SU-DHL-6 (cell line): ENCODE results near the gene ACSF3.

Experiments used
- H2AFZ ChIP-seq: fragments of 200-600 bp; sonication (generic); 2 replicates; pipeline ENCODE4 v1.6.1; 2014; ENCODE audit warnings: low read depth, mild to moderate bottlenecking, moderate library complexity, mixed read lengths, antibody characterized with exemption, low read length; ENCODE audit not compliant: severe bottlenecking
- H3F3A ChIP-seq: fragments of 200-600 bp; shearing (Covaris generic); 2 replicates; pipeline ENCODE4 v1.6.0; 2016; ENCODE audit warnings: antibody characterized with exemption, mild to moderate bottlenecking; ENCODE audit not compliant: insufficient read depth
- H3K27ac ChIP-seq: fragments of 200-600 bp; sonication (generic); 2 replicates; pipeline ENCODE4 v1.5.1; 2016; ENCODE audit warnings: low read depth, mild to moderate bottlenecking, low read length, moderate library complexity, mixed read lengths
- H3K27me3 ChIP-seq: fragments of 200-600 bp; sonication (generic), shearing (Covaris generic); 2 replicates; pipeline ENCODE4 v1.6.0; 2014; ENCODE audit warnings: mild to moderate bottlenecking, low read length
- H3K36me3 ChIP-seq: fragments of 200-600 bp; sonication (generic); 2 replicates; pipeline ENCODE4 v1.6.1; 2014; ENCODE audit warnings: mild to moderate bottlenecking, low read length, mixed read lengths
- H3K4me2 ChIP-seq: fragments of 300-600, 200-600 bp; shearing (Covaris generic), sonication (generic); 2 replicates; pipeline ENCODE4 v1.6.0; 2014; ENCODE audit warnings: low read length, low read depth, mild to moderate bottlenecking; ENCODE audit not compliant: poor library complexity, severe bottlenecking
- H3K4me3 ChIP-seq: fragments of 200-600 bp; sonication (generic); 2 replicates; pipeline ENCODE4 v1.5.1; 2014; ENCODE audit warnings: antibody characterized with exemption, low read length, mild to moderate bottlenecking, mixed read lengths; ENCODE audit not compliant: insufficient read depth, poor library complexity, severe bottlenecking
- H3K79me2 ChIP-seq: fragments of 200-600 bp; sonication (generic); 2 replicates; pipeline ENCODE4 v1.6.1; 2014; ENCODE audit warnings: mild to moderate bottlenecking, low read length, moderate library complexity; ENCODE audit not compliant: insufficient read depth
- H3K9ac ChIP-seq: fragments of 200-600 bp; sonication (generic); 2 replicates; pipeline ENCODE4 v1.7.0; 2014; ENCODE audit warnings: mild to moderate bottlenecking, low read length
- H3K9me2 ChIP-seq: fragments of 200-600 bp; sonication (generic); replicated peaks from 2 replicates; pipeline ENCODE4 v1.6.1; 2014; ENCODE audit warnings: low read length; ENCODE audit not compliant: insufficient read depth
- H3K9me3 ChIP-seq: fragments of 200-600 bp; sonication (generic); 2 replicates; pipeline ENCODE4 v1.6.1; 2014; ENCODE audit warnings: low read length, mixed read lengths; ENCODE audit not compliant: insufficient read depth
- H4K20me1 ChIP-seq: fragments of 200-600 bp; sonication (generic); 2 replicates; pipeline ENCODE4 v1.6.1; 2014; ENCODE audit warnings: low read depth, mild to moderate bottlenecking, antibody characterized with exemption, low read length, moderate library complexity, mixed read lengths
- EZH2phosphoT487 ChIP-seq: fragments of 200-600 bp; sonication (generic), shearing (Covaris generic); conservative IDR thresholded peaks from 2 replicates; pipeline ENCODE4 v1.6.1; 2018; ENCODE audit warnings: mild to moderate bottlenecking, antibody characterized with exemption, low read length, moderate library complexity, mixed read lengths
- TF ChIP-seq, protein P1 (sequence below): fragments of 200-600 bp; sonication (generic); IDR thresholded peaks from one replicate; pipeline ENCODE4 v1.5.1; 2017; ENCODE audit warnings: antibody characterized with exemption, mild to moderate bottlenecking, low read length, moderate library complexity; ENCODE audit not compliant: insufficient read depth, poor library complexity, severe bottlenecking

The ACSF3 gene

DNA sequence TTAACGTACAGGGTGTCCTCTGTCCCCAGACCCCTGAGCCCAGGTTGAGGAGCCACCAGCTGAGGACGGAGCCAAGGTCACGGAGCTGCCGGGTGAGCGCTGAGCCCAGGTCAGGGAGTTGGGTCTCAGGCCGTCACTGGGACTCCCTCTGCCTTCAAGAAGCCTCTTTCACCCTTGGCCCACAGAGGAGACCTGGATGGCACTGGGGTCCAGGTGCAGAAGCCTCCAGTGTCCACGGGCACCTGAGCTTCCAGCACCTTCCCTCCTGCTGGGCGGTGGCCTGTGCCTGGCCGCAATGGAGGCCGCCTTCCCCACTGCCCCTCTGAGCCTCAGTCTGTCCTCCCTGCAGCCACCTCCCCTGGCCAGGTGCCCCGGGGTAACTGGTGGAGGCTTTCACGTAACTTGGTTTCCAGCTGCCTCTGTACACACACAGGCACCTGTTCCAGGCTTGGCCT is 46.3 kb downstream of the ACSF3 start:
- TF ChIP-seq EZH2phosphoT487: no peak
- no peaks in the 10 kb centered on the region for H3F3A ChIP-seq
- no peaks in the 10 kb centered on the region for H3K9me2 ChIP-seq
- H4K20me1 ChIP-seq: no peaks in the 10 kb centered on the region
- no peak overlapping the region for H3K9ac ChIP-seq
- H2AFZ ChIP-seq: no peak overlapping the region
- H3K36me3 ChIP-seq: peaks cover 2% of the 10 kb centered on the region; the same call in 1 of the 2 replicates
- H3K79me2 ChIP-seq: no peaks in the 10 kb centered on the region
- no peaks in the 10 kb centered on the region for H3K9me3 ChIP-seq
- H3K27ac ChIP-seq: no peak overlapping the region
- H3K27me3 ChIP-seq: no peaks in the 10 kb centered on the region
- H3K4me3 ChIP-seq: no peak overlapping the region
- no peak overlapping the region for H3K4me2 ChIP-seq

- Histone ChIP-seq H3K36me3 (peaks cover 3% of the 10 kb centered on the region; the same call in 1 of the 2 replicates), H3K79me2 (no peaks in the 10 kb centered on the region), H3K9ac (no peak overlapping the region), H3K9me3 (no peaks in the 10 kb centered on the region), H3K9me2 (no peaks in the 10 kb centered on the region), H4K20me1 (no peaks in the 10 kb centered on the region), H3K27ac (no peak overlapping the region), H3F3A (no peaks in the 10 kb centered on the region), H2AFZ (no peak overlapping the region), H3K4me3 (no peak overlapping the region), H3K4me2 (no peak overlapping the region), H3K27me3 (no peaks in the 10 kb centered on the region)
- no peak for TF ChIP-seq EZH2phosphoT487
- TF ChIP-seq, protein P1, sequence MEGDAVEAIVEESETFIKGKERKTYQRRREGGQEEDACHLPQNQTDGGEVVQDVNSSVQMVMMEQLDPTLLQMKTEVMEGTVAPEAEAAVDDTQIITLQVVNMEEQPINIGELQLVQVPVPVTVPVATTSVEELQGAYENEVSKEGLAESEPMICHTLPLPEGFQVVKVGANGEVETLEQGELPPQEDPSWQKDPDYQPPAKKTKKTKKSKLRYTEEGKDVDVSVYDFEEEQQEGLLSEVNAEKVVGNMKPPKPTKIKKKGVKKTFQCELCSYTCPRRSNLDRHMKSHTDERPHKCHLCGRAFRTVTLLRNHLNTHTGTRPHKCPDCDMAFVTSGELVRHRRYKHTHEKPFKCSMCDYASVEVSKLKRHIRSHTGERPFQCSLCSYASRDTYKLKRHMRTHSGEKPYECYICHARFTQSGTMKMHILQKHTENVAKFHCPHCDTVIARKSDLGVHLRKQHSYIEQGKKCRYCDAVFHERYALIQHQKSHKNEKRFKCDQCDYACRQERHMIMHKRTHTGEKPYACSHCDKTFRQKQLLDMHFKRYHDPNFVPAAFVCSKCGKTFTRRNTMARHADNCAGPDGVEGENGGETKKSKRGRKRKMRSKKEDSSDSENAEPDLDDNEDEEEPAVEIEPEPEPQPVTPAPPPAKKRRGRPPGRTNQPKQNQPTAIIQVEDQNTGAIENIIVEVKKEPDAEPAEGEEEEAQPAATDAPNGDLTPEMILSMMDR: no peak
Observed at GRCh38 chr16:89140401-89140800, 46.7 kb downstream of the ACSF3 start.

- no peak overlapping the region for H3K4me3 ChIP-seq
- TF ChIP-seq, protein P1: no peak
- no peak for TF ChIP-seq EZH2phosphoT487
- H3K9me3 ChIP-seq: no peaks in the 10 kb centered on the region
- H3K79me2 ChIP-seq: no peaks in the 10 kb centered on the region
- no peaks in the 10 kb centered on the region for H3K9me2 ChIP-seq
- no peak overlapping the region for H2AFZ ChIP-seq
- no peaks in the 10 kb centered on the region for H3F3A ChIP-seq
- H3K36me3 ChIP-seq: peaks cover 11% of the 10 kb centered on the region
- H3K27me3 ChIP-seq: no peaks in the 10 kb centered on the region
- H4K20me1 ChIP-seq: no peaks in the 10 kb centered on the region
- H3K4me2 ChIP-seq: no peak overlapping the region
- no peak overlapping the region for H3K27ac ChIP-seq
- H3K9ac ChIP-seq: no peak overlapping the region
Observed at GRCh38 chr16:89140981-89141883, 47.6 kb downstream of the ACSF3 start.

DNA sequence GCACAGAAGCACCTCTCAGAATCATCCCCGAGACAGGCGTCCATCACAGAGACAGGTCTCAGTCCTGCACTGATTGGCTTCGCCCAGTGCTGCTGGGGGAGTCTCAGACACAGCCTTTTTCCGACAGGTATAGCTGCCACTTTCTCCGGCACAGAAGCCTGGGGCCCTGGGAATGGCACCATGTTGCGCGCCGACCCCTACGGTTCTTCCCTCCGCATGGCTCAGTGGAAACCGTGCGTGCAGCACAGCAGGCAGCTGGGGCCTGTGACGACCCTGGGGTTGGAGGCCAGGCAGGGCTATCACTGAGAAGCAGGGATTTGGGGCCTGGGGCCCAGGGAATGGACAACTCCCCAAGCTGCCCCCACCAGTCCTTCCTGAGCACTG is 48.2 kb downstream of the ACSF3 start:
- TF ChIP-seq EZH2phosphoT487: no peak
- TF ChIP-seq, protein P1: no peak
- Histone ChIP-seq H3K27me3 (no peaks in the 10 kb centered on the region), H4K20me1 (no peaks in the 10 kb centered on the region), H3K9me3 (no peaks in the 10 kb centered on the region), H2AFZ (no peak overlapping the region), H3K27ac (no peak overlapping the region), H3F3A (no peaks in the 10 kb centered on the region), H3K79me2 (no peaks in the 10 kb centered on the region), H3K36me3 (peaks cover 18% of the 10 kb centered on the region), H3K9me2 (no peaks in the 10 kb centered on the region), H3K4me2 (no peak overlapping the region), H3K9ac (no peak overlapping the region), H3K4me3 (no peak overlapping the region)
